Measurements from ENCODE around the gene DISC1. TPM values are rescaled to one million over a fixed set of nuclear protein-coding genes. Genes with fewer than 3 reads are reported as not detected.

Gene DISC1
- polyA plus RNA-seq, 1 experiment, result 5.4 TPM

GRCh38 chr1:232066521-232066920, 439.9 kb downstream of the DISC1 start:
- ChIA-PET CTCF (no interaction called here), POLR2A (no interaction called here)
- TF ChIP-seq CTCF (IDR thresholded peaks at IDR 0.05; ENCODE audit: low read depth, low read length), result no peak
- Histone ChIP-seq H3K27me3 (ENCODE audit: control insufficient read depth, insufficient read depth, low read length) (peaks cover 2% of the 10 kb centered on the region), H3K27ac (ENCODE audit: low read depth, low read length) (no peak overlapping the region), H3K4me3 (ENCODE audit: low read depth, low read length) (no peak overlapping the region), H3K9me3 (ENCODE audit: control insufficient read depth, insufficient read depth, low read length) (no peaks in the 10 kb centered on the region)
- no peak for DNase-seq (ENCODE audit: low read depth, low spot score)

GRCh38 chr1:232074265-232074664, 447.7 kb downstream of the DISC1 start:
- no peak for DNase-seq (ENCODE audit: low read depth, low spot score)
- Histone ChIP-seq H3K9me3 (ENCODE audit: control insufficient read depth, insufficient read depth, low read length) (no peaks in the 10 kb centered on the region), H3K27me3 (ENCODE audit: control insufficient read depth, insufficient read depth, low read length) (no peaks in the 10 kb centered on the region), H3K27ac (ENCODE audit: low read depth, low read length) (no peak overlapping the region), H3K4me3 (ENCODE audit: low read depth, low read length) (no peak overlapping the region)
- ChIA-PET POLR2A (no interaction called here), CTCF (no interaction called here)
- no peak for TF ChIP-seq CTCF (IDR thresholded peaks at IDR 0.05; ENCODE audit: low read depth, low read length)

- CTCF ChIA-PET, result no interaction called here
- Histone ChIP-seq H3K9me3 (ENCODE audit: control insufficient read depth, insufficient read depth, low read length) (no peaks in the 10 kb centered on the region), H3K27ac (ENCODE audit: low read depth, low read length) (no peak overlapping the region), H3K27me3 (ENCODE audit: control insufficient read depth, insufficient read depth, low read length) (no peaks in the 10 kb centered on the region), H3K4me3 (ENCODE audit: low read depth, low read length) (no peak overlapping the region)
- POLR2A ChIA-PET, result no interaction called here
- no peak for DNase-seq (ENCODE audit: low read depth, low spot score)
- no peak for TF ChIP-seq CTCF (IDR thresholded peaks at IDR 0.05; ENCODE audit: low read depth, low read length)
These were observed 451.2 kb downstream of the DISC1 start for GRCh38 chr1:232077809-232078208.

DNA sequence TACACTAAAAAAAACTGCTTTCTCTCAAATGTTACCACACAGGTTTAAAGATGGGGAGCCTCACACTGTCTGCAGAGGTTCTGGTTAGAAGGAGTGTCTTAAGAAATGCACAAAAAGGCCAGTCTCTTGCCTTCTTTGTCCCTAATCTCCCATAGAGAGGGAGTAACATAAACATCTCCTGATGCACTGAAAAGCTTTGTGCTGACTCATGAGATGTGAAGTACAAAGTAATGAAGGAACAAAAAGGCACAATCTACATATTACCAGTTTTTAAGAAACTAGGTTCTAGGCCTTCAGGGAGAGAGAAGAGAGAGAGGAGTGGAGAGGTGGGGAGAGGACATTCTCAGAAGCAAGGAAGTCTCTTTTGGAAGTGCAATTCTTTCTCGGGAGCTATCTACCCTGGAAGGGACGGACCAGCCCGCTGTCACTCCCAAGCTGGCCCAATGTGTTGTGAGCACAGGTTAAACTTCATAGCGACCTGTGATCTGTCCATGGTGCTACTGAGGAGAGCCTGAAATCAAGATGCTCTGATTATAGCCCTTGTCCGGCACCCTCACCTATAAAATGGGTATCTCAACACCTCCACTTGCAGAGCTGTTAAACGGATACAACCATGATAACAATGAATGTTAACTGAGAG, 458.1 kb downstream of the DISC1 start:
- no peak for TF ChIP-seq CTCF (IDR thresholded peaks at IDR 0.05; ENCODE audit: low read depth, low read length)
- Histone ChIP-seq H3K27me3 (ENCODE audit: control insufficient read depth, insufficient read depth, low read length) (no peaks in the 10 kb centered on the region), H3K9me3 (ENCODE audit: control insufficient read depth, insufficient read depth, low read length) (no peaks in the 10 kb centered on the region), H3K27ac (ENCODE audit: low read depth, low read length) (no peak overlapping the region), H3K4me3 (ENCODE audit: low read depth, low read length) (no peak overlapping the region)
- DNase-seq (ENCODE audit: low read depth, low spot score), result no peak
- CTCF ChIA-PET, result no interaction called here
- POLR2A ChIA-PET, result interaction anchor here (0.6 kb wide), 1 partner anchor 116 kb away, joined by 6 read pairs; no protein-coding TSS in a partner anchor

DNA sequence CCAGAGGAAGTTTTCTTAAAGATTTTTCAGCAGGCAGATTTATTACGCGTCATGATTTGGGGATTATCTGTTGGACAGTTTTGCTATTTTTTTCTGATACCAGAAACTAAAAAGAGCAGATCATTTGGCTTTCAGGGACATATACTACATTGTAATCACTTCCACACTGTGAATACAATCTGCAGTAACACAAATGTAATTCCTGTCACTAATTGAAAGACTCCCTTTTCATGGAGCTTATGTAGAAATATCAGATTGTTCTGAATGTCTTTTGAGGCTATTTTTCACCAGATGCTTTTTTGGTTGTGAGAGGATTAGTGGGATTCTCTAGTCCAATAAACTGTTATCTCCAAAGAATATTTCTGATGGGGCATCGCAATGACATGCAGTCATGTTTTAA, 464.2 kb downstream of the DISC1 start:
- ChIA-PET POLR2A (no interaction called here), CTCF (no interaction called here)
- Histone ChIP-seq H3K4me3 (ENCODE audit: low read depth, low read length) (no peak overlapping the region), H3K9me3 (ENCODE audit: control insufficient read depth, insufficient read depth, low read length) (no peaks in the 10 kb centered on the region), H3K27me3 (ENCODE audit: control insufficient read depth, insufficient read depth, low read length) (no peaks in the 10 kb centered on the region), H3K27ac (ENCODE audit: low read depth, low read length) (no peak overlapping the region)
- DNase-seq (ENCODE audit: low read depth, low spot score), result no peak
- TF ChIP-seq CTCF (IDR thresholded peaks at IDR 0.05; ENCODE audit: low read depth, low read length), result no peak

Small RNA genes lying within 50 kb of the gene (small RNA-seq; reads per million reads assigned to genes)
- gene RF02102 (ENCODE audit: insufficient read length, low read depth) (not detected), gene RNU5A-5P (ENCODE audit: insufficient read length, low read depth) (not detected)

Other genes starting within 250 kb of the DISC1 start
- 31.9 and 48.2 TPM in 2 replicates for gene EGLN1, start 204.5 kb upstream of the DISC1 start, polyA plus RNA-seq (2011; rRNA removed)
- 33.0 and 35.6 TPM in 2 replicates for gene TSNAX, start 98.1 kb upstream of the DISC1 start, polyA plus RNA-seq (2011; rRNA removed)